Regular cardiac myocyte (primary cell): ENCODE data around the gene TMEM253. TPM values are rescaled to one million over a fixed set of nuclear protein-coding genes. Genes with fewer than 3 reads are reported as not detected.

ENCODE experiments used
- total RNA-seq: library from RNA; depleted of rRNA; stranded (reverse); fragments of >200 nt; gene quantifications from 2 replicates; pipeline ENCODE4 v1.2.3, GENCODE V29; 2014

Gene TMEM253
- not detected in 2 replicates for total RNA-seq

DNA sequence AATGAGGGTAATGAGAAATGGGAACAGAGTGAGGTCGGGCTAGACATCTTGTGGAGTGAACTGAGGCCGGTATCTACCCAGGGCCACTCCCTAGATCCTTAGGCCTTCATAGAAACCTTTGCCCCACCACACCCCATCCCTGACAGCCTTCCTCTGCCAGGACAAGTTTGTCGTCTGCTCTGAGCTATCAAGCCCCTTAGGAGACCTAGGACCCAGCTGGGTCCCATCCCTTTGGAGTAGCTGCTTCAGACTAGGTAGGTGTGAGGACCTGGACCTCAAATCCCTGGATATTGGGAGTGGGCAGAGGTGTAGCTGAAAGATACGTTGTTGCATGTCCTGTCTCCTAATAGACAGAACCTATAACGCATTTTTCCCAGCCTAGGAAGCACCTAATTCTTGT lies at the start of gene TMEM253:
TMEM253 (plus strand) TSS at position 136 of the 400 bp plus-strand sequence. CDS start 278 bp downstream, outside the sequence.

DNA sequence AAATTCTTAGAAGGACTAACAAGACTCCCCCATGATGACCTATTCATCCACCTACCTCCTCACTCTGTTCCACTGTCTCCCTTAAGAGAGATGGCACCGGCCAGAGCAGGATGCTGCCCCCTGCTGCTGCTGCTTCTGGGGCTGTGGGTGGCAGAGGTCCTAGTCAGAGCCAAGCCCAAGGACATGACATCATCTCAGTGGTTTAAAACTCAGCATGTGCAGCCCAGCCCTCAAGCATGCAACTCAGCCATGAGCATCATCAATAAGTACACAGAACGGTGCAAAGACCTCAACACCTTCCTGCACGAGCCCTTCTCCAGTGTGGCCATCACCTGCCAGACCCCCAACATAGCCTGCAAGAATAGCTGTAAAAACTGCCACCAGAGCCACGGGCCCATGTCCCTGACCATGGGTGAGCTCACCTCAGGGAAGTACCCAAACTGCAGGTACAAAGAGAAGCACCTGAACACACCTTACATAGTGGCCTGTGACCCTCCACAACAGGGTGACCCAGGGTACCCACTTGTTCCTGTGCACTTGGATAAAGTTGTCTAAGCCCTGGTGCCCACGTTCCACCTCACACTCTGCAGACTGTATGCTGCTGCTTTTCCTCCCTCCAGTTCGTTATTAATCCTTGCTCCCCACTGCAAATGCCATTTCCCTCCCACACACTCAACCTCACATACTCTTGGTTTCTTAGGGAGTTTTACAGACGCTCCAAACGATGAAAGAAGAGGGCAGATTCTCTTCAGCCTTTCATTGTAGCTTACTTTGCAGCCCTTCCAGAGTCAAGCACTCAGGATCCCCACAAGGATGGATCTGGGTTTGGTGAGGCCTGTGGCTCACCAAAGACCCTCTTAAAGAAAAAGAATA lies 42.8 kb upstream of the TMEM253 start, which contains the start of gene RNASE8:
RNASE8 (plus strand) TSS at position 20 of the 873 bp plus-strand sequence; CDS start at position 91, 71 bp downstream.

DNA sequence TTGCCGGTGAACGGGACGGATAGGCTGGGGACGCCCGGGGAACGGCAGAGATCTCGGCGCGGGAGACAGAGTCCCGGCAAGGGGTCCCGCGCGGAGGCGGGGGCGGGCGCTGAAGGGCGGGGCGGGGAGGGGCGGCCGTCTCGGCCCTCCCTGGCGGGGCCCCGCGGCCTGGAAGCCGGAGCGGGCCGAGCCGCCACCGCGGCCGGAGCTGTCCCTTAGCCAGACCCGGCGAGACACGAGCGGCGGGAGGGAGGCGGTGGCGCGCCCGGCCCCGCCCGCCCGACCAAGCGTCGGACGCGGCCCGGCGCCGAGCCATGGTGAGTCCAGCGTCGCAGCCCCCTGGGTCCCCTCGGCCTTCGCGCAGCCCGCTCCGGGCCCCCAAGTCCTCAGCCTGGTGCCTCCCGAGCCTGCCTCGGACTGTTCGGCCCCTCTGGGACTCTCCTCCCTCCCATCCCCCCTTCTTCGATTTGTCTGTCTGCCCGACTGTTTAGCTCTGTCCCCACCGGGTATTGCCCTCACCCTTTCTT lies 30.7 kb upstream of the TMEM253 start, which contains the start of gene ARHGEF40:
ARHGEF40 (plus strand) TSS at position 222 of the 527 bp plus-strand sequence; CDS start at position 315, 93 bp downstream.

DNA sequence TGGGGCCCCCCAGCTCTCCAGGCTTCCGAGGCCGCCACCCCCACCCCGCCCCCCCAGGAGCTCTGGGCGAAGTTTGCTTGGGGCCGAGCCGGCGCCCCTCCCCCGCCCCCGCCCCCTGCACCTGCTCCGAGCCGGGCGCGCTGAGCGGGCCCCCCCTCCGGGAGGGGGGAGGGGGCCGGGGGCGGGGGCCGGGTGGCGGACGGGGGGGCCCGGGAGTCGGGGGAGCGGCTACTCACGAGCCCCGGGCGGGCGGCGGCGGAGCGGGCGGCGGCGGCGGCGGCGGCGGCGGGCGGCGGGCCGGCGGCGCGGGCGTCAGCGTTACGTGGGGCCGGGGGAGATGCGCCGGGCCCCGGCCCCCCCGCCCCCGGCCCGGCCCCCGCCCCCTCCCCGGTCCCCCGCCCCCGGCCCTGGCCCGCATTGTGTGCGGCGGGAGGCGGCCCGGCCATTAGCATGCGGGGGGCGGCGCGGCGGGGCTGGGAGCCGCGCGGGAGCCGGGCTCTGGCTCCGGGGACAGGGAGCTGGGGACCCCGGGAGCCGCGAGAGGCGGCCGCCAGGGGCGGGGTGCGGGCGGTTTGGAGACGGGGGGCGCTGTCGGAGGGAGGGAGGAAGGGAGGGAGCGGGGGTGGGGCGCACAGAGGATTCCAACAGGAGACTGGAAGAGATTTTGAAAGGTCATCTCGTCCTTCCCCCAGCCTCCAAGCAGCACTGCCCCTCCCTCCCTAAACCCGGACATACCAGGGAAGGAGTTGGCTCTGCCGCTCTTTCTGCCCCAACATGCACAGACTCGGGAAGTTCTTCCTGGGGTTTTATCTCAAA lies 2.6 kb upstream of the TMEM253 start, which contains the start of gene ZNF219:
ZNF219 (minus strand) TSS at position 580 of the 816 bp plus-strand sequence. CDS start 5,064 bp downstream, outside the sequence.

Other genes with a start within 250 kb of the TMEM253 start
- not detected in 2 replicates for gene RNASE3, start 209.7 kb upstream of the TMEM253 start, total RNA-seq
- gene RNASE2, start 145.6 kb upstream of the TMEM253 start, total RNA-seq: not detected in 2 replicates
- 38.3 and 44.0 TPM in 2 replicates for gene METTL17, start 111.1 kb upstream of the TMEM253 start, total RNA-seq
- gene SLC39A2, start 101.8 kb upstream of the TMEM253 start, total RNA-seq: 0.28 TPM in 1 of 2 replicates, not detected in the other
- 0.38 and 10.1 TPM in 2 replicates for gene NDRG2, start 76.0 kb upstream of the TMEM253 start, total RNA-seq
- gene TPPP2, start 70.8 kb upstream of the TMEM253 start, total RNA-seq: not detected in 2 replicates
- not detected in 2 replicates for gene RNASE13, start 66.3 kb upstream of the TMEM253 start, total RNA-seq
- not detected in 2 replicates for gene RNASE7, start 58.7 kb upstream of the TMEM253 start, total RNA-seq
- gene RNASE8, start 43.2 kb upstream of the TMEM253 start, total RNA-seq: not detected in 2 replicates
- gene ARHGEF40, start 30.8 kb upstream of the TMEM253 start, total RNA-seq: 30.3 and 43.7 TPM in 2 replicates
- gene ZNF219, start 2.4 kb upstream of the TMEM253 start, total RNA-seq: 0.58 and 4.8 TPM in 2 replicates
- gene OR5AU1, start 55.0 kb downstream of the TMEM253 start, total RNA-seq: not detected in 2 replicates
- gene HNRNPC, start 168.4 kb downstream of the TMEM253 start, total RNA-seq: 696 and 811 TPM in 2 replicates
- not detected in 2 replicates for gene RPGRIP1, start 179.0 kb downstream of the TMEM253 start, total RNA-seq